GM19324 (cell line): ENCODE measurements around the gene BCAS3.

Source experiments
- ATAC-seq: cut with Tn5 transposase; IDR thresholded peaks from one replicate; pipeline ENCODE4 v1.9.1; 2021; ENCODE audit warnings: mild to moderate bottlenecking, moderate library complexity; ENCODE audit not compliant: unreplicated experiment, low FRiP score

Gene BCAS3

GRCh38 chr17:61364463-61364846 lies 686.8 kb downstream of the BCAS3 start:
- no peak for ATAC-seq

DNA sequence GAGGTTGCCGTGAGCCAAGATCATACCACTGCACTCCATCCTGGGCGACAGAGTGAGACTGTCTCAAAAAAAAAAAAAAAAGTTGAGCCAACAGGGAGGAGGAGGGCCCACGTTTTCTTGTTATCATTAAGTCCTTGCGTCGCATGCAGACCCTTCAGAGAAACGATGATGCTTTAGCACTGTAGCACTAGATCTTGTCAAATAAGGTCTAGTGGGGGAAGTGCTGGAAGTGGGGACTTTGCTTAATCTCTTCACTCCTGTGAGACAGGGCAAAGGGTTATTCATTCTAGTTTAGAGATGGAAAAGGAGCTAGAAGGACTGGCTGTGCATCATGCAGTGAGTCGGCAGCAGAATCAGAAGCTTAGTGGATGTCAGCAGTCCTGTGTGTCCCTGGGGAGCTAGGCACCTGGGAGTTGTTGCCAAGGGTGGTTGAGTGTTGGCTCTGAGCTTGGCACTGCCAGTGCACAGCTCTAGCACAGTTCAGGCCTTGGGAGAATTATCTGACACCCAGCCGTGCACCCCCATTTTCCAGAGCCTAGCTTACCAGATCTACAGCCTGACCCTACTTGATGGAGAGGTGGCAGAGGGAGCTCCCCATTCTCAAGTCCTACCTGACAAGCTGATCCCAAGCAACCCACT lies 688.5 kb downstream of the BCAS3 start:
- no peak for ATAC-seq

- no peak for ATAC-seq
Measured at GRCh38 chr17:61366715-61367413, 689.2 kb downstream of the BCAS3 start.

- no peak for ATAC-seq
Measured at GRCh38 chr17:61368049-61368831, 690.6 kb downstream of the BCAS3 start.

GRCh38 chr17:61368832-61369450 lies 691.3 kb downstream of the BCAS3 start:
- ATAC-seq, result no peak

DNA sequence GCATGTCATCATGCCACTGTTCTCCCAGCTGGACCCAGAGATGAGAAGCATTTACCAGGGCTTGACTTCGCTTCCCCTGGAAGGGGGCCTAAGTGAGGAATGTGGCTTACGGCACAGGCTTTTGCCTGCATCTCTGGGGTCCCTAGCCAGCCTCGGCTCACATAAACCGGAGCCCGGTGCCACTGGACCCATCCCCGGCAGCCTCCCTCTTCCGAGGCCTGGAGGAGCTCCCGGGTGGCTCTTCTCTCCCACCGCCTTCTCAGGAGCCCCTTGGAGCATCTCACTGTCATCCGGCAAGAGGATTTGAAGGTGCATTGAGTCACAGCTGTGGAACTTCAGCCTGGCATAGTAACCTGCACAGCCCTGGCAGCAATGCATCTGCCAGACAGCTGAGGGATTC lies 692.1 kb downstream of the BCAS3 start:
- no peak for ATAC-seq

DNA sequence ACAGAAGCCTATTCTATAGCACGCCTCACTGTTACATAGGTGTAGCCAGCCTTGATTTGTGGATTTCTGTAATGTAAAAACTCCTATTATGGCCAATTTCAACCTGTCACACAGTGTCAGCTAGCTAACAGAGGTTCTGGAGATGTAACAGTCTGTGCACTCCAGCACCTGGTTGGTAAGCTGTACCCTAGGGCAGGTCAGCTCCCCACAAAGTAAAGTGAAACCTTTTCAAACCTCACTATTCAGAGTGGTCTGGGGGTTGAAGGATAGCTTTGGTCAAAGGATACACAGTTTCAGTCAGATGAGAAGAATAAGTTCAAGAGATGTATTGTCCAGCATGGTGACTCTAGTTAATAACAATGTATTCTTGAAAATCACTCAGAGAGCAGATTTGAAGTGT lies 693.5 kb downstream of the BCAS3 start:
- ATAC-seq, result no peak

DNA sequence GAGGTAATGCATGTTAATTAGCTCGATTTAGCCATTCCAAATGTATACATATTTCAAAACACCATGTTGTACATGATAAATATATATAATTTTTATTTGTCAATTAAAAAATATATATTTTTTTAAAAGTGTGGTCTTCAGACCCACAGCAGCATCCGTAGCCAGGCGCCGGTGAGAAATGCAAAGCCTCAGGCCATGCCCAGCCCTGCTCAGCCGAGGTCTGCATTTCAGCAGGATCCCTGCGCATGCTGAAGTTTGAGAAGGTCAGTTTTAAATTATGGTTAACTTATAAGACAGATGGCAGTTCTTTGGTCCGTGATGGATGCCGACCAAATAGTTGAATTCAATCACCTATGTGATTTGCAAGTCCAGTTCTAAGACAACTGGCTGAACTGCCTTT lies 694.0 kb downstream of the BCAS3 start:
- ATAC-seq, result no peak

- no peak for ATAC-seq
Measured at GRCh38 chr17:61372436-61372835, 694.8 kb downstream of the BCAS3 start.

DNA sequence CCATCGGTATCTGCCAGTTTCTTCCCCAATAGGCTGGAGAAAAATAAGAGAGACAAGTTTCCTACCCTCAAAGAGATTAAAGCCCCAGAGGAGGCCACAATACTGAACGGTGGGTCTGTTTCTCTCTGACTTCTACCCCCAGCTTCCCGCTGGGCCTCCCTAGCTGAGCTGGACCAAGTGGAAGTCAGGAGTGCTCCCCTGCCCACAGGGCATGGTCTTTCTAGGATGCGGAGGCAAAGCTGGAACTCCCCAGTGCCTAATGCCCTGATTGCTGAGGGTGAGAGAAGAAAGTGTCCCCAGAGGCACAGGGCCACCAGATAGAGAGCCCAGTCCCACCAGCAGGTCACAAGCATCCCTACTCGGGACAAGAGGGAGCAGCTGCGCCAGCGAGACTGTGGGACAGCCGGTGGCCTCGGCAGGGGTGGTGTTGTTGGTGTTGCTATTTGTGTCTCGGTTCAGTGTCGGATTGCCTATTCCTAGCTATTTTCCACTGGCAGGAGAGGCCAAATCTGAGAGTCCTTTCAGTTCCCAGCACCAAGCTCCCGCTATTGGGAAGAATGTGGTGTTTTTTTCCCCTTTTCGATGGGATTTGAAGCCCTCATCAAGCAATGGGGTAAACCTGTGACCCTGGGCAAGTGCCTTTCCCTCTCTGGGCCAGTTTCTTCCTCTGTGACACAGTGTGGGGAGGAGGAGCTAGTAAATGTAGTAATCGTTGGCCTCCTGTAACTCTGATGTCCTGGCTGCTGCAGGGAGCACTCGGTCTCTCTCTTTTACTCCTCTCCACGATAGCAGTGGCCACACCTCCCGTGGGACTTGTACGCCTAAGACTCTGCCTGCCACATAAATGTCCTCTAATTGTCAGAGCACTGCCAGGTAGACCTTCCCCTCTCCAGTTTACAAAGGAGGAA lies 699.5 kb downstream of the BCAS3 start:
- ATAC-seq, result no peak

- no peak for ATAC-seq
Measured at GRCh38 chr17:61378658-61379456, 701.2 kb downstream of the BCAS3 start.

DNA sequence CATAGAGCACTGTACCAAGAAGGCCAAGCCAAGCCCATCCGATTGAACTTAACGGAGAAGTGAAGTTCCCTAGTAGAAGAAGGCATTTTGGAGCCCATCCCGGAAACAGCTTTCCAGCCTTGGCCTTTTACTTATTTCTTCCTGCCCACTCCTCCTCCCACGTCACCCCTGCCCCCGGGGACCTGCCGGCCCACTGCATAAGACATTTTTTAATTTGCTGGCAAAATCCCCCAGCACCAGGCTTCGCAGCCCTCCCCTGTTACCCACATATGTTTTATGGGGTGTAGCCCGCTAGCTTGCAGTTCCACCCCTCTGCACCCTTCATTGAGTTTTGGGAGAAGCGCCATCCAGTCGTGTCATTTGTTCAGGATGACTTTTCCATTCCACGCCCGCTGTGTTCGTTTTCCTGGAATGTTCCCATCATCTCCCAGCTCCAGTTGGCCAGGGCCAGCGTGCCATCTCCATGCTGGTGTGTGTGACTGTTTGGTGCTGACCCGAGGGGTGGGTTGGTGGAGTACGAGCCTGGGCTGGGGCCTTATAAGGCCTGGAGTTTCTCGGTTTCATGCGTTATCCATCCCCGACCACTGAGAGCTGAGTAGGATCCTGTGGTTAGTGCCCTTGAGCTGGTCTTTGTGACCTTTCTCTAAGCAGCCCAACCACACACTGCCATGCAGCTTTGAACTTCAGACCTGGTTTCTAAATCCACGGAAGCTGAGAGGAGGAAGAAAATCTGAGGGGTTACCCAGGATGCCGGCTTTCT lies 702.0 kb downstream of the BCAS3 start:
- ATAC-seq, result no peak

- ATAC-seq, result no peak
Measured at GRCh38 chr17:61380217-61380835, 702.7 kb downstream of the BCAS3 start.

DNA sequence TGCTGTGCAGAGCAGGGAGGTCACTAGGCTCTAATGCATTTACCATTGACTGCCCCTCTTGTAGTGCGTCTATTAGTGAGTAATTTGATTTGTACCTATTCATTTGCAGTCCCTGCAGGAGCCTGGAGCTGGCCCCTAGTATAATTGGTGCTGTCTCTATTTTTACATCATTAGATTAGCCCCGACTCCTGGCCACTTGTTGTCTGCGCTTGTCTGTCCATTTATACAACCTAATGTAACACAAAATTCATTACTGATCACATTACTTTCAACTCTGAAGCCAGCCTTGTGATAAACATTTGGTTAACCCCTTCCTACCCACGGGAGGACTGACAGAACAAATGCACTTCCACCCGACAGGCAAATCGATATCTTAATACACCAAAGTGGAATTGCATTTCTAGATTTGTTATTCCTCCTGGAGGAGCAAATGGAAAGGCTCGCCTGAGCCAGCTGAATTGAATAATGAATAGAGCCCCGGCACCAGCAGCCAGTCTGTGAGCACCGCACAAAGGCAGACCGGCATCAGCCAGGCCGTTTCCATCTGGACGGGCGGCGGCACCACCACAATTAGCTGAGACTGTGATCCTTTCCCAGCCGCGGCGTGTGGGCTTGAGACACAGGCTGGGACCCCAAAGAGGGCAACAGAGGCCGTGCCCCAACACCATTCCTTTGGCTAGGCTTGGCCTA lies 703.3 kb downstream of the BCAS3 start:
- no peak for ATAC-seq

- ATAC-seq, result no peak
Measured at GRCh38 chr17:61381537-61381936, 703.9 kb downstream of the BCAS3 start.

- no peak for ATAC-seq
Measured at GRCh38 chr17:61382796-61383688, 705.4 kb downstream of the BCAS3 start.
